Esophagus squamous epithelium (tissue), 4 donors: Measurements from ENCODE around the gene ARHGAP32.

Experiments
- CTCF ChIP-seq, 6 experiments: fragments of 450-650 bp in 4 of 6; fragments of 200-600 bp in 2 of 6; sonication (generic) in 2 of 6; IDR thresholded peaks; one replicate each; pipeline ENCODE4 v1.5.1; 2016 to 2019; ENCODE audit warnings: antibody characterized with exemption in 6 of 6, mild to moderate bottlenecking in 4 of 6, moderate library complexity in 4 of 6
- POLR2A ChIP-seq, 4 donors: fragments of 450-650 bp; IDR thresholded peaks; one replicate each; pipeline ENCODE4 v1.6.1; 2017; ENCODE audit warnings: antibody characterized with exemption in 4 of 4, mild to moderate bottlenecking in 4 of 4, moderate library complexity in 3 of 4

GRCh38 chr11:129213261-129213660, 21.1 kb upstream of the ARHGAP32 start:
- TF ChIP-seq CTCF (IDR thresholded peaks at IDR 0.05) (no peak), POLR2A (IDR thresholded peaks at IDR 0.05) (no peak)
